HCT116 (cell line): Measurements from ENCODE around the gene MRLN. TPM values are rescaled to one million over a fixed set of nuclear protein-coding genes. Genes with fewer than 3 reads are reported as not detected.

ENCODE experiments used
- ATAC-seq: fragments of 200-7000 bp; cut with Tn5 transposase; 2 replicates; pipeline ENCODE4 v1.9.1; 2020; ENCODE audit warnings: mild to moderate bottlenecking, moderate library complexity
- BruUV-seq: library from RNA; stranded (reverse); fragments of 400-500 nt; replicated peaks from 2 replicates; lab custom pipeline; 2021; lab: Mats Ljungman, UMichigan
- CTCF ChIA-PET: fragments of 300-600 bp; sonication (Branson Sonifier 250); formaldehyde crosslinking; loops from one replicate; lab custom pipeline; 2021; ENCODE audit warnings: antibody characterized with exemption; lab: Charles Lee
- POLR2A ChIA-PET: fragments of 300-600, 350-600 bp; sonication (Branson Sonifier 250); formaldehyde crosslinking; loops from one replicate; lab custom pipeline; 2021; ENCODE audit warnings: antibody characterized with exemption; lab: Charles Lee
- RAD21 ChIA-PET, 2 experiments: fragments of 300-600 bp; sonication (Branson Sonifier 250); formaldehyde crosslinking; loops; one replicate each; lab custom pipeline; 2023; ENCODE audit warnings: low total read pairs in 2 of 2; ENCODE audit not compliant: uncharacterized antibody in 2 of 2, unreplicated experiment in 2 of 2, low non-redundant PET in 1 of 2; lab: Charles Lee
- DNase-seq: peaks from one replicate; pipeline ENCODE4 v3.0.0-alpha.2; 2010; ENCODE audit warnings: low read depth, low spot score
- H2AFZ ChIP-seq: fragments of 200-600 bp; shearing (Covaris generic), sonication (generic); 2 replicates; pipeline ENCODE4 v1.6.1; 2017; ENCODE audit warnings: low read depth, mixed run types, mixed read lengths, antibody characterized with exemption, low read length; ENCODE audit not compliant: poor library complexity, severe bottlenecking
- H3K27ac ChIP-seq: 2 replicates; pipeline ENCODE4 v1.5.1; 2012; ENCODE audit warnings: low read depth, low read length
- H3K27me3 ChIP-seq: fragments of 200-600 bp; sonication (generic); 2 replicates; pipeline ENCODE4 v1.6.1; 2016; ENCODE audit warnings: mixed run types, low read length, mixed read lengths; ENCODE audit not compliant: insufficient read depth
- H3K36me3 ChIP-seq, 2 experiments: fragments of 200-500 bp in 1 of 2; fragments of 200-600 bp in 1 of 2; sonication (Bioruptor generic) in 1 of 2; sonication (generic) in 1 of 2; 2 replicates each; pipeline versions ENCODE4 v1.5.1 to v1.6.1; 2014 to 2016; ENCODE audit warnings: low read length in 2 of 2, inconsistent platforms in 1 of 2, mixed read lengths in 1 of 2, mixed run types in 1 of 2; ENCODE audit not compliant: insufficient read depth in 2 of 2, control insufficient read depth in 1 of 2
- H3K4me1 ChIP-seq, 2 experiments: fragments of 200-600 bp in 1 of 2; sonication (generic) in 1 of 2; 2 replicates each; pipeline versions ENCODE4 v1.5.1 to v1.6.1; 2012 to 2017; ENCODE audit warnings: low read length in 2 of 2, inconsistent platforms in 1 of 2, mild to moderate bottlenecking in 1 of 2, mixed read lengths in 1 of 2, mixed run types in 1 of 2, moderate library complexity in 1 of 2; ENCODE audit not compliant: insufficient read depth in 2 of 2, control insufficient read depth in 1 of 2
- H3K4me2 ChIP-seq: fragments of 200-600 bp; sonication (generic); 2 replicates; pipeline ENCODE4 v1.6.1; 2017; ENCODE audit warnings: mixed run types, low read length, mixed read lengths
- H3K4me3 ChIP-seq, 2 experiments: fragments of 200-600 bp in 1 of 2; sonication (generic) in 1 of 2; replicated peaks in 1 of 2; 2 replicates each; pipeline ENCODE4 v1.5.1; 2011 to 2016; ENCODE audit warnings: low read length in 2 of 2, control low read depth in 1 of 2, low read depth in 1 of 2, mild to moderate bottlenecking in 1 of 2, mixed read lengths in 1 of 2, mixed run types in 1 of 2
- H3K79me2 ChIP-seq: fragments of 200-600 bp; sonication (generic); 2 replicates; pipeline ENCODE4 v1.6.1; 2017; ENCODE audit warnings: mild to moderate bottlenecking, mixed run types, low read length, moderate library complexity, mixed read lengths; ENCODE audit not compliant: insufficient read depth
- H3K9ac ChIP-seq: fragments of 200-600 bp; sonication (generic); 2 replicates; pipeline ENCODE4 v1.6.1; 2016; ENCODE audit warnings: low read length, mixed read lengths
- H3K9me2 ChIP-seq: fragments of 200-600 bp; sonication (generic), shearing (Covaris generic); 2 replicates; pipeline ENCODE4 v1.6.1; 2017; ENCODE audit warnings: mixed run types, mild to moderate bottlenecking, moderate library complexity; ENCODE audit not compliant: insufficient read depth
- H3K9me3 ChIP-seq, 2 experiments: fragments of 200-500 bp in 1 of 2; fragments of 200-600 bp in 1 of 2; sonication (Bioruptor generic) in 1 of 2; sonication (generic) in 1 of 2; 2 replicates each; pipeline ENCODE4 v1.6.1; 2014 to 2017; ENCODE audit warnings: low read length in 2 of 2, mixed read lengths in 2 of 2, inconsistent platforms in 1 of 2, low read depth in 1 of 2, mild to moderate bottlenecking in 1 of 2, mixed run types in 1 of 2, moderate library complexity in 1 of 2; ENCODE audit not compliant: control insufficient read depth in 1 of 2, insufficient read depth in 1 of 2
- H4K20me1 ChIP-seq: fragments of 200-600 bp; sonication (generic), shearing (Covaris generic); 2 replicates; pipeline ENCODE4 v1.6.1; 2017; ENCODE audit warnings: mixed run types, mild to moderate bottlenecking, moderate library complexity; ENCODE audit not compliant: insufficient read depth
- CBX3 ChIP-seq: IDR thresholded peaks from 2 replicates; pipeline ENCODE4 v1.6.1; 2012; ENCODE audit warnings: low read depth
- CEBPB ChIP-seq: IDR thresholded peaks from 2 replicates; pipeline ENCODE4 v1.6.1; 2012; ENCODE audit warnings: low read depth
- EGR1 ChIP-seq: IDR thresholded peaks from 2 replicates; pipeline ENCODE4 v1.6.1; 2012; ENCODE audit warnings: low read depth
- ELF1 ChIP-seq: IDR thresholded peaks from 2 replicates; pipeline ENCODE4 v1.6.1; 2012; ENCODE audit warnings: low read depth, borderline replicate concordance
- EZH2 ChIP-seq: fragments of 200-600 bp; sonication (generic); IDR thresholded peaks from 2 replicates; pipeline ENCODE4 v1.6.1; 2017; ENCODE audit warnings: antibody characterized with exemption, mixed run types
- EZH2phosphoT487 ChIP-seq: fragments of 200-600 bp; IDR thresholded peaks from 2 replicates; pipeline ENCODE4 v1.6.1; 2018; ENCODE audit warnings: antibody characterized with exemption, borderline replicate concordance
- FOSL1 ChIP-seq: IDR thresholded peaks from 2 replicates; pipeline ENCODE4 v1.6.1; 2012; ENCODE audit warnings: low read depth
- POLR2A ChIP-seq: IDR thresholded peaks from 2 replicates; pipeline ENCODE4 v1.7.0; 2011; ENCODE audit warnings: borderline replicate concordance; ENCODE audit not compliant: insufficient read depth, insufficient read length; ENCODE audit errors: extremely low read depth
- POLR2AphosphoS5 ChIP-seq: IDR thresholded peaks from 2 replicates; pipeline ENCODE4 v1.6.1; 2011; ENCODE audit warnings: mild to moderate bottlenecking, low read depth, low read length, moderate library complexity
- RAD21 ChIP-seq: IDR thresholded peaks from 2 replicates; pipeline ENCODE4 v1.6.1; 2012; ENCODE audit warnings: low read depth, mild to moderate bottlenecking
- SRF ChIP-seq: IDR thresholded peaks from 2 replicates; pipeline ENCODE4 v1.6.1; 2012; ENCODE audit warnings: low read depth
- TCF7L2 ChIP-seq: IDR thresholded peaks from 2 replicates; pipeline ENCODE4 v1.7.0; 2011; ENCODE audit warnings: borderline replicate concordance, inconsistent platforms; ENCODE audit not compliant: insufficient read depth, insufficient read length; ENCODE audit errors: extremely low read depth
- YY1 ChIP-seq: IDR thresholded peaks from 2 replicates; pipeline ENCODE4 v1.6.1; 2011; ENCODE audit warnings: low read length, low read depth, moderate library complexity, mild to moderate bottlenecking; ENCODE audit not compliant: insufficient replicate concordance; ENCODE audit errors: extremely low read depth
- ZBTB33 ChIP-seq: IDR thresholded peaks from 2 replicates; pipeline ENCODE4 v1.6.1; 2011; ENCODE audit warnings: mild to moderate bottlenecking, low read length, moderate library complexity; ENCODE audit not compliant: insufficient replicate concordance; ENCODE audit errors: extremely low read depth
- ZNF274 ChIP-seq: fragments of 200-500 bp; sonication (Bioruptor generic); IDR thresholded peaks from 2 replicates; pipeline ENCODE4 v1.6.1; 2014; ENCODE audit warnings: mild to moderate bottlenecking, low read depth, low read length, inconsistent platforms
- intact Hi-C: fragments of 100-400 bp; cut with micrococcal nuclease; formaldehyde crosslinking; loops from 2 replicates; pipeline ENCODE4 v1.10.0; 2022
- total RNA-seq: library from RNA; stranded (reverse); gene quantifications from one replicate; pipeline ENCODE4 v1.2.1, GENCODE V29; 2021; ENCODE audit not compliant: unreplicated experiment
- TF ChIP-seq, protein P1 (sequence below), 3 experiments: fragments of 200-600 bp in 1 of 3; sonication (generic) in 1 of 3; IDR thresholded peaks in 2 of 3; conservative IDR thresholded peaks in 1 of 3; 2 replicates each; pipeline ENCODE4 v1.5.1; 2012 to 2017; ENCODE audit warnings: low read depth in 2 of 3, low read length in 2 of 3, antibody characterized with exemption in 1 of 3, borderline replicate concordance in 1 of 3, control low read depth in 1 of 3, mild to moderate bottlenecking in 1 of 3, mixed read lengths in 1 of 3, mixed run types in 1 of 3, moderate library complexity in 1 of 3; ENCODE audit not compliant: insufficient read depth in 1 of 3
- TF ChIP-seq, protein P2 (sequence below): IDR thresholded peaks from 2 replicates; pipeline ENCODE4 v1.6.1; 2012

Gene MRLN
- total RNA-seq, 1 experiment from 2014 or later = not detected

DNA sequence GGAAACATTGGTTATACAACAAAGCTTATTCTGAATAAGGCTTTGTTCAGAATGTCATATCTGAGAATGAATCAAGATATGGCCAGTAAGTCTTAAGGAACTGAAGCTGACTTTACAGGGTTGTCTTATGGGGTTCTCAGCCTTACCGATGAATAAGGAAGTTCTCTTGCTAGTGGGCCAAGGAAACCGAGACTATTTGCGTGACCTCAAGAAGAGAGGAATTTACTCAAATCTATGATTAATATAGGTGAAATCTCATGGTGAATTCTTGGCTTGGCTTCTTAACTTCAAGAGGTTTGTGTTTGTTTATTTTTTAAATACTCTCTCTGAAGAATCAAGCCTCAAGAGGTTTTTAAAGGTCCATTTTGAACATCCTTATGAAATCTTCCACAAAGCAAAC lies 4.7 kb upstream of the MRLN start:
- no peaks in the 10 kb centered on the region for H3K27me3 ChIP-seq
- DNase-seq (no peak), ATAC-seq (no peak)
- no peaks in the 10 kb centered on the region for H3K79me2 ChIP-seq
- no peak overlapping the region for H3K27ac ChIP-seq
- no peaks in the 10 kb centered on the region for H3K36me3 ChIP-seq
- no TSS peak for BruUV-seq
- H3K4me3 ChIP-seq = no peak overlapping the region
- H3K9ac ChIP-seq = no peak overlapping the region
- H3K4me1 ChIP-seq = no peaks in the 10 kb centered on the region
- intact Hi-C loops = no loop called here
- H2AFZ ChIP-seq = no peak overlapping the region
- ChIA-PET RAD21 (no interaction called here), POLR2A (no interaction called here), CTCF (no interaction called here)
- no peak for TF ChIP-seq TCF7L2
- no peak for TF ChIP-seq ZNF274
- TF ChIP-seq YY1 = no peak
- no peak for TF ChIP-seq ZBTB33
- TF ChIP-seq POLR2AphosphoS5 = no peak
- TF ChIP-seq FOSL1 = no peak
- TF ChIP-seq CEBPB = no peak
- TF ChIP-seq SRF = no peak
- TF ChIP-seq POLR2A = no peak
- TF ChIP-seq, protein P1, sequence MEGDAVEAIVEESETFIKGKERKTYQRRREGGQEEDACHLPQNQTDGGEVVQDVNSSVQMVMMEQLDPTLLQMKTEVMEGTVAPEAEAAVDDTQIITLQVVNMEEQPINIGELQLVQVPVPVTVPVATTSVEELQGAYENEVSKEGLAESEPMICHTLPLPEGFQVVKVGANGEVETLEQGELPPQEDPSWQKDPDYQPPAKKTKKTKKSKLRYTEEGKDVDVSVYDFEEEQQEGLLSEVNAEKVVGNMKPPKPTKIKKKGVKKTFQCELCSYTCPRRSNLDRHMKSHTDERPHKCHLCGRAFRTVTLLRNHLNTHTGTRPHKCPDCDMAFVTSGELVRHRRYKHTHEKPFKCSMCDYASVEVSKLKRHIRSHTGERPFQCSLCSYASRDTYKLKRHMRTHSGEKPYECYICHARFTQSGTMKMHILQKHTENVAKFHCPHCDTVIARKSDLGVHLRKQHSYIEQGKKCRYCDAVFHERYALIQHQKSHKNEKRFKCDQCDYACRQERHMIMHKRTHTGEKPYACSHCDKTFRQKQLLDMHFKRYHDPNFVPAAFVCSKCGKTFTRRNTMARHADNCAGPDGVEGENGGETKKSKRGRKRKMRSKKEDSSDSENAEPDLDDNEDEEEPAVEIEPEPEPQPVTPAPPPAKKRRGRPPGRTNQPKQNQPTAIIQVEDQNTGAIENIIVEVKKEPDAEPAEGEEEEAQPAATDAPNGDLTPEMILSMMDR (IDR thresholded peaks at IDR 0.05 in 2 of 3, conservative IDR thresholded peaks at IDR 0.05 in 1 of 3; ENCODE audit: borderline replicate concordance in 1 of 3, insufficient read depth in 1 of 3, low read depth in 2 of 3, low read length in 2 of 3) = no peak
- no peak for TF ChIP-seq CBX3
- TF ChIP-seq EZH2 = no peak
- TF ChIP-seq EGR1 = no peak
- TF ChIP-seq EZH2phosphoT487 = no peak
- TF ChIP-seq ELF1 = no peak
- TF ChIP-seq RAD21 = no peak
- TF ChIP-seq, protein P2, sequence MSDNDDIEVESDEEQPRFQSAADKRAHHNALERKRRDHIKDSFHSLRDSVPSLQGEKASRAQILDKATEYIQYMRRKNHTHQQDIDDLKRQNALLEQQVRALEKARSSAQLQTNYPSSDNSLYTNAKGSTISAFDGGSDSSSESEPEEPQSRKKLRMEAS = no peak
- H3K4me2 ChIP-seq = no peak overlapping the region
- no peaks in the 10 kb centered on the region for H3K9me2 ChIP-seq
- H4K20me1 ChIP-seq = no peaks in the 10 kb centered on the region
- no peaks in the 10 kb centered on the region for H3K9me3 ChIP-seq
